Endometrial microvascular endothelial cells (primary cell): ENCODE results near the gene ASPHD2. TPM values are rescaled to one million over a fixed set of nuclear protein-coding genes. Genes with fewer than 3 reads are reported as not detected.

ENCODE experiments used
- in situ Hi-C: cut with HindIII; loops from 2 replicates; pipeline ENCODE4 v1.10.0; 2017; ENCODE audit warnings: low sequenced_read_pairs, low pct_unique_long_range_greater_than_20kb; ENCODE audit errors: inconsistent ontology term
- total RNA-seq: library from RNA; depleted of rRNA; stranded (reverse); fragments of >200 nt; gene quantifications from one replicate; pipeline ENCODE4 v1.2.3, GENCODE V29; 2015; ENCODE audit errors: inconsistent ontology term

ASPHD2 gene
- total RNA-seq, 1 donor from 2014 or later: 1.1 TPM

DNA sequence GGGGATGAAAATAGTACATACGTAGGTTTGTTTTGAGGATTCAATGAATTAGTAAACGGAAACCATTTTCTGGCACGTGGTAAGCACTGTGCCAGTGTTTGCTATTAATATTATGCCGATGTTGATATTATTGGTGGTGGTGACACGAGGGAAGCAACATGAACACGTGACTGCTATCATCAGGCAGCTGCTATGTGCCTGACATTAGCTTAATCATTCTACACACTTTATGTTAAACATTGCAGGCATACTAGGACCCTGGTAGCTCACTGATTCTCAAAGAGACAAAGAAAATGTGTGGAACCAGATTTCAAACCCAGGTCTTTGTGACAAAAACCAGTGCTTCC is 55.3 kb downstream of the ASPHD2 start:
- in situ Hi-C loops: no loop called here

DNA sequence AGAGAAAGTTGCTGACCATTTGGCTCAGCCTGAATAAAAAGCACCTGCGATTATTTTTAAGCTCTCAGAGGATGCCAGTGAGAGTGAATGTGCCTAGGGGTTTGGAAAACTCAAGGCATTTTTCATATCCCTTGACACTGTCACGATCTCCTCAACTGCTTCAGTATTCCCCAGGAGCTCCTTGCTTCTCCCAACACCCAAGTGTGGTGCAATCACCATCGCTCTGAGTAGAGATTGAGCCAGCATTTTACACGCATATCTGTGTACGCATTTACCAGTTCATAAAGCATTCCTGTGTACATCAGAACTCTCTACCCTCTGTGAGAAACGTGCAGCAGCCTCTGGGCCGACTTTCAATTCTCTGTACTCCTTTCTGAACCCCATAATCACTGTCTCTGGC is 56.0 kb downstream of the ASPHD2 start:
- in situ Hi-C loops: no loop called here

DNA sequence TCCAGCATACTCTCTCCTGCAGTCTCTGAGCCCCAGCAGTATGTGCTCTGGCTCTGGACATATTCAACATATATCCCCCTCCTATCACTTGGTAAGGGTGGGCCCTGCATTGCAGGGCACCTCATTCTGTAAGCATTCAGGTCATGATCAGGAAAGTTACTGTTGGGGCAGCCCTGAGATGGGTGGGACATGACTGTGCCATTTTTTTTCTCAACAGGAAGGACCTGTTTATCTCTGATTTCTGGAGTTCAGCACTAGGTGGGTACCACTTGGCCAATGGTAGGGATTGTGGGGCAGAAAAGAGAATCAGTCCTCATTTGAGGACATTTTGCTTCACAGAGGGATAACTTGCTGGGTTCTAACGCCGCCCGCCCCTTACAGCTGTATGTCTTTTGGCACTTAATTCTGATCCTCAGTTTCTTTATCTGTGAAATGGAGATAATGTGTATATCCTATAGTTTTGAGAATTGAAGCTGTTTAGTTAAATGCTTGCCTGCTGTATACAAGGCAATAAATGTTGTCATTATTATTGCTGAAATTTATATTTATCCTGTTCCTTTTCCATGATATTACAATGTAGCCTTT is 56.8 kb downstream of the ASPHD2 start:
- in situ Hi-C loops: no loop called here

DNA sequence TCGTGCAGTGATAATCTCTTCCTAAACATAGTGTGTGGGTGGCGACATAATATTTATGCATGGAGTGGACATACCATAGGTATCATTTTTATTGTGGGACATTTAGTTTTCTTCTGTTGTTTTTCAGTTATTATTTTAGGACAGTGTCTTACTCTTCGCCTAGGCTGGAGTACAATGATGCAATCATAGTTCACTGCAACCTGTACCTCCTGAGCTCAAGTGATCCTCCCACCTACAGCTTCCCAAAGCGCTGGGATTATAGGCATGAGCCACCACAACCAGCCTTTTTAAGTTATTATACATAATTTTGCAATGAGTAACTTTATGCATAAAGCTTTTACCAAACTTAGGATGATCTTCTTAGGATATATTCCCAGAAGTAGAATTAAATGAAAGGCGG is 57.3 kb downstream of the ASPHD2 start:
- in situ Hi-C loops: no loop called here

DNA sequence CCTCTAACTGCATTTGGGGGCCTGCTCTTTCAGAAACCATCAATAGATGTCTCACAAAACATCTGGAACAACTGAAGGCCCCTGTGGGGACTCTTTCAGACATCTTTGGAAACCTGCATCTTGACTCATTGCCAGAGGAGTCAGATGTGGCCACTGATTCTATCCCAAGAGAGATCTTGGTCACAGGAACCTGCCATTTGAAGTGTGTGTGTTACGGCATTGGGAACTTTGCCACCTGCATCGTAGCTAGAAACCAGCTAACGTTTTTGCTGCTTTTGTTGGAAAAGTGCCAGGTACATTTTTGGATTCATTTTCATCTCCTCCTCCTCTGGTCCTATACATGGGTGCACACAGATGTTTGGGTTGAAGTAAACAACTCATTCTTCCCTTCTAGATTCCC is 58.9 kb downstream of the ASPHD2 start:
- in situ Hi-C loops: no loop called here

DNA sequence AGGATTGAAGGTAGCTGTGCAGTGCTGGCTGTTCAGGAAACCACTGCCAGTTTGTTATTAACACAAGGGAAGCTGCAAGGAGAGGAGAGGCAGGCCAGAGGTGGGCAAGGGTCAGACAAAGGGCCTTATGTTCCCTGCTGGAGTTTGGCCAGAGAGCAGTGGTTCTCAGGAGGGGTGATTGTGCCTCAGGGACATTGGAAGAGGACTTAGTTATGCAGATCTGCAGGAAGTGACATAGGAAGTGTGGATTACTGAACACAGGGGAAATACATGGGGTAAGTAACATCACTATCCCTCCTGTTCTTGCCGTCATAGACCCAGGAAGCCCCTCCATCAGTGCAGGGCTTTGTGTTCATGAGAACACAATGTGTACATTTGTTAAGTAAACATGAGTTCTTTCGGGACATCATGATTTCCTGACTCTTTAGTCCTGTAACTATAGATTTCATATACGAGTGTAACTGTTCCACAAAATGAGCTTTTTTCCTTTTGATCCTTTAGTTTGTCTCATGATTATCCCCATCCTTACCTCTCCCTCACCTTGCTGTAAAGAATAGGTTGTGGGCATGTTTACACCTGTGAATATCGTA is 60.5 kb downstream of the ASPHD2 start:
- in situ Hi-C loops: no loop called here

DNA sequence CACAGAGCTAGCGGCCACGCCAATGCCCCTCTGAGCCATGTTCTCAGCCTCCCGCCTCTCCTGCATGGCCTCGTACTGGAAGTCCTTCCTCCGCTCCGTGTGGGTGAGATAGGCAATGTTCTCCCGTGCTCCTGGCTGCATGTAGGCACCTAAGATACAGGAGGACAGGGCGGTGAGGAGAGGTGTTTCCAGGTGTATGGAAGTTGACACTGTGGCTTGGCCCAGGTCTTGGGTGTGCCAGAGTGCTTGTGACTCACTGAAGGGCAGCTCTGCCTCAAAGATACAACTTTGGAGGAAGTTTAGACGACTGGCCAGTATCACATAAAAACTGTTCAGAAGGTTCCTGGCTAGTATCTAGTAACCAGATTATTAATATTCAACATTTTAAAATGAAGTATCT is 63.2 kb downstream of the ASPHD2 start:
- in situ Hi-C loops: no loop called here

DNA sequence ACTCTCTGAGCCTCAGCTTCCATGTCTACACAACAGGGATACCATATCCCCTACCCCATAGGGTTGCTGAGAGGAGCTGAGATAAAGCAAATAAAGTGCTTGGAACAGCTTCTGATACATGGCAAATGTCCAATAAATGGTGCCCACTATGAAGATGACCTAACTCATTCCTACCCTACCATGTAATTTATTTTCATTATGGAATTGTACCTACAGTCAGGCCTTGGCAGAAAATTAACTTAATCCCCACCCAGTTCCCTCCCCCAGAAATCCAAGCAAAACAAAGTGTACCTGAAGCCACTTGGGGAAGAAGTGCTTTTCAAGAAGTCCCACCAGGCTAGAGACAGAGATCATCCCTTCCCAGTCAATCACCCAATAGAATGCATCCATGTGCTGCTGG is 65.4 kb downstream of the ASPHD2 start:
- in situ Hi-C loops: no loop called here

Other genes starting within 250 kb of the ASPHD2 start
- 21.5 TPM for gene HPS4, start 54.5 kb downstream of the ASPHD2 start, total RNA-seq
- 48.1 TPM for gene SRRD, start 54.6 kb downstream of the ASPHD2 start, total RNA-seq
- 25.4 TPM for gene TFIP11, start 83.2 kb downstream of the ASPHD2 start, total RNA-seq
- 55.7 TPM for gene TPST2, start 160.9 kb downstream of the ASPHD2 start, total RNA-seq
- not detected for gene CRYBB1, start 188.8 kb downstream of the ASPHD2 start, total RNA-seq
- gene CRYBA4, start 192.7 kb downstream of the ASPHD2 start, total RNA-seq: not detected
- not detected for gene MIAT, start 228.3 kb downstream of the ASPHD2 start, total RNA-seq